ENCODE data around the gene TIMM21.

GRCh38 chr18:74178884-74179283, 30.6 kb downstream of the TIMM21 start:
- TF ChIP-seq GATA3 (IDR thresholded peaks at IDR 0.05; ENCODE audit: low read depth, low read length) (no peak), GATA2 (IDR thresholded peaks at IDR 0.05; ENCODE audit: low read depth, low read length) (no peak)
